ENCODE results near the gene DGKG.

GRCh38 chr3:186149319-186149960 lies 212.6 kb downstream of the DGKG start:
- TF ChIP-seq, protein P1, sequence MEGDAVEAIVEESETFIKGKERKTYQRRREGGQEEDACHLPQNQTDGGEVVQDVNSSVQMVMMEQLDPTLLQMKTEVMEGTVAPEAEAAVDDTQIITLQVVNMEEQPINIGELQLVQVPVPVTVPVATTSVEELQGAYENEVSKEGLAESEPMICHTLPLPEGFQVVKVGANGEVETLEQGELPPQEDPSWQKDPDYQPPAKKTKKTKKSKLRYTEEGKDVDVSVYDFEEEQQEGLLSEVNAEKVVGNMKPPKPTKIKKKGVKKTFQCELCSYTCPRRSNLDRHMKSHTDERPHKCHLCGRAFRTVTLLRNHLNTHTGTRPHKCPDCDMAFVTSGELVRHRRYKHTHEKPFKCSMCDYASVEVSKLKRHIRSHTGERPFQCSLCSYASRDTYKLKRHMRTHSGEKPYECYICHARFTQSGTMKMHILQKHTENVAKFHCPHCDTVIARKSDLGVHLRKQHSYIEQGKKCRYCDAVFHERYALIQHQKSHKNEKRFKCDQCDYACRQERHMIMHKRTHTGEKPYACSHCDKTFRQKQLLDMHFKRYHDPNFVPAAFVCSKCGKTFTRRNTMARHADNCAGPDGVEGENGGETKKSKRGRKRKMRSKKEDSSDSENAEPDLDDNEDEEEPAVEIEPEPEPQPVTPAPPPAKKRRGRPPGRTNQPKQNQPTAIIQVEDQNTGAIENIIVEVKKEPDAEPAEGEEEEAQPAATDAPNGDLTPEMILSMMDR (IDR thresholded peaks at IDR 0.05) = no peak
- TF ChIP-seq POLR2A (IDR thresholded peaks at IDR 0.05) = no peak

All from testis (tissue), 2 donors.